ENCODE results near the gene DNAAF9. TPM values are rescaled to one million over a fixed set of nuclear protein-coding genes. Genes with fewer than 3 reads are reported as not detected.
A peak's percentile ranks its signal among the peaks of the same experiment; 100 is the strongest.

The DNAAF9 gene
- total RNA-seq, 1 donor from 2014 or later, result 12.6 TPM

DNA sequence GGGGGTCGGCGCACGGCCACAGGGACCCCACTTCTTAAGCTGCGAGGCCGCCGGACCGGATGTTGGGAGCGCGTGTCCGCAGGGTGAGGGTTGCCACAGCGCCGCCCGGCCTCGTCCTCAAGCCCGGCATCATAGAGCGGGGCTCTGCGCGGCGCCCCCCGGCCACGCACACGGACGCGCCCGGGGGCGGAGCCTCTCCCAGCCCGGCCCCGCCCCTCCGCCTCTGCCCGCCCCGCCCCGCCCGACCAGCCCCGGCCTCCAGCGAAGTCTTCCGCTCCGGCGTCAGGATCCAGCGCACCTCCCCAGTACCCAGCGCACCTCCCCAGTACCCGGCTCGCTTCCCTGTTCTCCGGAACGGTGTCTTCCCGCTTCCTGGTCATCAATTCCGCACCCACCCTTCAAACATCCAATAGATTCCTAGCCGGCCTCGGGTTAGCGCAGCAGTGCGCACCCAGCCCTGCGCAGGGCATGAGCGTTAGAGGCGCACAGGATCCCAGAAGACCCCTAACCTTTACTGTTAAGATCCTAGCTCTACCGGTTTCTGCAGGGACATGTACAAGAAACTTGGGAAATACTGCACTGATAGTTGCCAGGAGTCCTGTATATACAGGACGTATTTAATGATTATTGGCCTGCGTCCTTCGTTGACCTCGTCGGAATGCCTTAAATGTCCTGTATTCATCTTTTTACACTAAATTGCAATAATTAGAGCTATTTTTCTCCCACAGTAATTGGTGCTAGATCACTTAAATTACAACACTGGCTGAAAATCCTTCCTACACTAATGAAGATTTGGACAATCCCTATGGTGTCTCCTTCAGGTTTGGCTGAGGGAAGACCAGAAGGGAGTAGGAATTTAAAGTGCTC lies 535 bp upstream of the DNAAF9 start:
- H3K4me3 ChIP-seq (ENCODE audit: low read depth, low read length), result peak overlapping the region; percentile 84
- no peaks in the 10 kb centered on the region for H3K36me3 ChIP-seq (ENCODE audit: control insufficient read depth, insufficient read depth, low read length)
- no peak for TF ChIP-seq CTCF (IDR thresholded peaks at IDR 0.05; ENCODE audit: insufficient read depth, low read length, poor library complexity, severe bottlenecking)
- DNase-seq (ENCODE audit: low read depth), result peak; percentile 42
- no peaks in the 10 kb centered on the region for H3K27me3 ChIP-seq (ENCODE audit: control insufficient read depth, insufficient read depth, low read length)

GRCh38 chr20:3406481-3407039 lies 909 bp downstream of the DNAAF9 start:
- no peaks in the 10 kb centered on the region for H3K27me3 ChIP-seq (ENCODE audit: control insufficient read depth, insufficient read depth, low read length)
- no peak for TF ChIP-seq CTCF (IDR thresholded peaks at IDR 0.05; ENCODE audit: insufficient read depth, low read length, poor library complexity, severe bottlenecking)
- DNase-seq (ENCODE audit: low read depth), result no peak

GRCh38 chr20:3405696-3406358 lies 1.6 kb downstream of the DNAAF9 start:
- Histone ChIP-seq H3K4me3 (ENCODE audit: low read depth, low read length) (peak overlapping the region; percentile 84), H3K27me3 (ENCODE audit: control insufficient read depth, insufficient read depth, low read length) (no peaks in the 10 kb centered on the region), H3K36me3 (ENCODE audit: control insufficient read depth, insufficient read depth, low read length) (no peaks in the 10 kb centered on the region)
- no peak for DNase-seq (ENCODE audit: low read depth)
- no peak for TF ChIP-seq CTCF (IDR thresholded peaks at IDR 0.05; ENCODE audit: insufficient read depth, low read length, poor library complexity, severe bottlenecking)

More at GRCh38 chr20:3406481-3407039, 909 bp downstream of the DNAAF9 start:
- H3K36me3 ChIP-seq (ENCODE audit: control insufficient read depth, insufficient read depth, low read length), result no peaks in the 10 kb centered on the region
- peak overlapping the region; percentile 84 for H3K4me3 ChIP-seq (ENCODE audit: low read depth, low read length)

DNA sequence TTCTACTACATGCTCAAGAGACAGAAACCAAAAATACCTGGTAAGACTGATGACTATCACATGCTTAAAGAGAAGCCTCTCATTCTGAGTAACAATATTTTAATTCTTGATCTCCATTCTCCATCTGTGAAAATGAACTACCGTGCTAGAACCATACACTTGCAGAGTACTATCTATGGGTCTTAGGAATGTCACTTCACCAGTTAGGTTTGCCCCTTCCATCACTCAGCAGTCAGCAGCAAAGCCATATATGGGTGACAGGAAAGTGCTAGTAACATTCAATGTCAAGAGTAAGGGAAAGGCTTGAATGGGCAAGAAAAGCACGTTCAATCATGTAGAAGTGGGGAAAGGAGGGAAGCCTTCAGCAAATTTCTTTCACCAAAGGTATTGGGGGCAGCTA lies 2.3 kb downstream of the DNAAF9 start:
- H3K4me3 ChIP-seq (ENCODE audit: low read depth, low read length), result no peak overlapping the region
- no peaks in the 10 kb centered on the region for H3K36me3 ChIP-seq (ENCODE audit: control insufficient read depth, insufficient read depth, low read length)
- DNase-seq (ENCODE audit: low read depth), result no peak
- no peaks in the 10 kb centered on the region for H3K27me3 ChIP-seq (ENCODE audit: control insufficient read depth, insufficient read depth, low read length)
- no peak for TF ChIP-seq CTCF (IDR thresholded peaks at IDR 0.05; ENCODE audit: insufficient read depth, low read length, poor library complexity, severe bottlenecking)

- no peaks in the 10 kb centered on the region for H3K27me3 ChIP-seq (ENCODE audit: control insufficient read depth, insufficient read depth, low read length)
- H3K4me3 ChIP-seq (ENCODE audit: low read depth, low read length), result no peak overlapping the region
- H3K36me3 ChIP-seq (ENCODE audit: control insufficient read depth, insufficient read depth, low read length), result no peaks in the 10 kb centered on the region
- no peak for TF ChIP-seq CTCF (IDR thresholded peaks at IDR 0.05; ENCODE audit: insufficient read depth, low read length, poor library complexity, severe bottlenecking)
- DNase-seq (ENCODE audit: low read depth), result no peak
Measured at GRCh38 chr20:3404402-3404801, 3.1 kb downstream of the DNAAF9 start.
